ENCODE results near the gene COL15A1. TPM values are rescaled to one million over a fixed set of nuclear protein-coding genes. Genes with fewer than 3 reads are reported as not detected.

The COL15A1 gene
- total RNA-seq, 1 experiment from 2014 or later: 0.22 TPM

DNA sequence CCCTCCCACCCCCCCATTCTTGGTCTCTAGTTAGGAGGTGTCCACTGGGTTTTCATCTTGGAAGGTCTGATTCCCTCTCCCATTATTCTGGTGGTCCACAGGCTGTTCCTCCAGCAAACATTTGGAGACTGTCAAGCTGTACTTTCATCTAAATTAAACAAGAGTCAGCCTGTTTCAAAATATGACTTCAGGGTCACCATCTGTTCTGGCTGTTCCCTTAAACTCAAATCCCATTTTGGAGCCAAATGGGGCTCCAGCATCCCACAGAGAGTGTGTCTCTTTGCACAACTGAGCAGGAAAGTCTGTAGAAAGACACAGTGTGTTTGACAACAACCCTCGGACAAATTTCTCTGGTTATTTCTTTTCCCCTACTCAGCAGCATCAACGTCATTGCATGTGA lies 20.5 kb downstream of the COL15A1 start:
- no peaks in the 10 kb centered on the region; the same call in 1 of the 2 replicates for H3K27me3 Mint-ChIP-seq (ENCODE audit: low read depth)
- no peak for ATAC-seq
- DNase-seq (ENCODE audit: low spot score): no peak
- no peaks in the 10 kb centered on the region for H3K36me3 Mint-ChIP-seq
- TF ChIP-seq OVOL2 (CRISPR knock-in tag; IDR thresholded peaks at IDR 0.05; ENCODE audit: borderline replicate concordance) (no peak), STAT6 (CRISPR knock-in tag; conservative IDR thresholded peaks at IDR 0.05; ENCODE audit: low read depth) (no peak), SMAD3 (CRISPR knock-in tag; IDR thresholded peaks at IDR 0.05; ENCODE audit: borderline replicate concordance) (no peak)
- no peak overlapping the region for H3K27ac Mint-ChIP-seq
- ChIA-PET CTCF (interaction anchor here (0.6 to 3.0 kb wide), 4 partner anchors 9 to 176 kb away, joined by 3 to 16 read pairs (median 3); no protein-coding TSS in a partner anchor), POLR2A (no interaction called here)
- H3K4me3 Mint-ChIP-seq: no peak overlapping the region
- no peaks in the 10 kb centered on the region; the same call in 1 of the 2 replicates for H3K9me3 Mint-ChIP-seq
- H3K4me1 Mint-ChIP-seq: peaks cover 30% of the 10 kb centered on the region

- H3K9me3 Mint-ChIP-seq: no peaks in the 10 kb centered on the region; the same call in 1 of the 2 replicates
- no peaks in the 10 kb centered on the region for H3K36me3 Mint-ChIP-seq
- H3K4me3 Mint-ChIP-seq: no peak overlapping the region
- H3K27me3 Mint-ChIP-seq (ENCODE audit: low read depth): no peaks in the 10 kb centered on the region; the same call in 1 of the 2 replicates
- no peak overlapping the region for H3K27ac Mint-ChIP-seq
- ChIA-PET CTCF (interaction anchor here (0.6 to 3.0 kb wide), 4 partner anchors 10 to 176 kb away, joined by 3 to 16 read pairs (median 3); no protein-coding TSS in a partner anchor), POLR2A (no interaction called here)
- peaks cover 37% of the 10 kb centered on the region for H3K4me1 Mint-ChIP-seq
- no peak for ATAC-seq
- no peak for DNase-seq (ENCODE audit: low spot score)
- TF ChIP-seq FOXK1 (CRISPR knock-in tag; IDR thresholded peaks at IDR 0.05) (no peak), FOXJ3 (CRISPR knock-in tag; IDR thresholded peaks at IDR 0.05; ENCODE audit: borderline replicate concordance) (no peak), ZNF317 (CRISPR knock-in tag; IDR thresholded peaks at IDR 0.05; ENCODE audit: borderline replicate concordance, low read depth) (no peak), JUN (CRISPR knock-in tag; IDR thresholded peaks at IDR 0.05) (no peak), AR (CRISPR knock-in tag; IDR thresholded peaks at IDR 0.05) (no peak), ZNF232 (CRISPR knock-in tag; IDR thresholded peaks at IDR 0.05) (no peak), IRF2 (CRISPR knock-in tag; IDR thresholded peaks at IDR 0.05; ENCODE audit: borderline replicate concordance, low read depth) (no peak), NFATC4 (CRISPR knock-in tag; IDR thresholded peaks at IDR 0.05) (no peak), STAT6 (CRISPR knock-in tag; conservative IDR thresholded peaks at IDR 0.05; ENCODE audit: low read depth) (no peak), SP1 (CRISPR knock-in tag; conservative IDR thresholded peaks at IDR 0.05) (no peak)
- TF ChIP-seq, protein P1, sequence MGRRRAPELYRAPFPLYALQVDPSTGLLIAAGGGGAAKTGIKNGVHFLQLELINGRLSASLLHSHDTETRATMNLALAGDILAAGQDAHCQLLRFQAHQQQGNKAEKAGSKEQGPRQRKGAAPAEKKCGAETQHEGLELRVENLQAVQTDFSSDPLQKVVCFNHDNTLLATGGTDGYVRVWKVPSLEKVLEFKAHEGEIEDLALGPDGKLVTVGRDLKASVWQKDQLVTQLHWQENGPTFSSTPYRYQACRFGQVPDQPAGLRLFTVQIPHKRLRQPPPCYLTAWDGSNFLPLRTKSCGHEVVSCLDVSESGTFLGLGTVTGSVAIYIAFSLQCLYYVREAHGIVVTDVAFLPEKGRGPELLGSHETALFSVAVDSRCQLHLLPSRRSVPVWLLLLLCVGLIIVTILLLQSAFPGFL (CRISPR knock-in tag; IDR thresholded peaks at IDR 0.05; ENCODE audit: borderline replicate concordance): no peak
- TF ChIP-seq, protein P2, sequence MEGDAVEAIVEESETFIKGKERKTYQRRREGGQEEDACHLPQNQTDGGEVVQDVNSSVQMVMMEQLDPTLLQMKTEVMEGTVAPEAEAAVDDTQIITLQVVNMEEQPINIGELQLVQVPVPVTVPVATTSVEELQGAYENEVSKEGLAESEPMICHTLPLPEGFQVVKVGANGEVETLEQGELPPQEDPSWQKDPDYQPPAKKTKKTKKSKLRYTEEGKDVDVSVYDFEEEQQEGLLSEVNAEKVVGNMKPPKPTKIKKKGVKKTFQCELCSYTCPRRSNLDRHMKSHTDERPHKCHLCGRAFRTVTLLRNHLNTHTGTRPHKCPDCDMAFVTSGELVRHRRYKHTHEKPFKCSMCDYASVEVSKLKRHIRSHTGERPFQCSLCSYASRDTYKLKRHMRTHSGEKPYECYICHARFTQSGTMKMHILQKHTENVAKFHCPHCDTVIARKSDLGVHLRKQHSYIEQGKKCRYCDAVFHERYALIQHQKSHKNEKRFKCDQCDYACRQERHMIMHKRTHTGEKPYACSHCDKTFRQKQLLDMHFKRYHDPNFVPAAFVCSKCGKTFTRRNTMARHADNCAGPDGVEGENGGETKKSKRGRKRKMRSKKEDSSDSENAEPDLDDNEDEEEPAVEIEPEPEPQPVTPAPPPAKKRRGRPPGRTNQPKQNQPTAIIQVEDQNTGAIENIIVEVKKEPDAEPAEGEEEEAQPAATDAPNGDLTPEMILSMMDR (IDR thresholded peaks at IDR 0.05): no peak
- TF ChIP-seq, protein P3, sequence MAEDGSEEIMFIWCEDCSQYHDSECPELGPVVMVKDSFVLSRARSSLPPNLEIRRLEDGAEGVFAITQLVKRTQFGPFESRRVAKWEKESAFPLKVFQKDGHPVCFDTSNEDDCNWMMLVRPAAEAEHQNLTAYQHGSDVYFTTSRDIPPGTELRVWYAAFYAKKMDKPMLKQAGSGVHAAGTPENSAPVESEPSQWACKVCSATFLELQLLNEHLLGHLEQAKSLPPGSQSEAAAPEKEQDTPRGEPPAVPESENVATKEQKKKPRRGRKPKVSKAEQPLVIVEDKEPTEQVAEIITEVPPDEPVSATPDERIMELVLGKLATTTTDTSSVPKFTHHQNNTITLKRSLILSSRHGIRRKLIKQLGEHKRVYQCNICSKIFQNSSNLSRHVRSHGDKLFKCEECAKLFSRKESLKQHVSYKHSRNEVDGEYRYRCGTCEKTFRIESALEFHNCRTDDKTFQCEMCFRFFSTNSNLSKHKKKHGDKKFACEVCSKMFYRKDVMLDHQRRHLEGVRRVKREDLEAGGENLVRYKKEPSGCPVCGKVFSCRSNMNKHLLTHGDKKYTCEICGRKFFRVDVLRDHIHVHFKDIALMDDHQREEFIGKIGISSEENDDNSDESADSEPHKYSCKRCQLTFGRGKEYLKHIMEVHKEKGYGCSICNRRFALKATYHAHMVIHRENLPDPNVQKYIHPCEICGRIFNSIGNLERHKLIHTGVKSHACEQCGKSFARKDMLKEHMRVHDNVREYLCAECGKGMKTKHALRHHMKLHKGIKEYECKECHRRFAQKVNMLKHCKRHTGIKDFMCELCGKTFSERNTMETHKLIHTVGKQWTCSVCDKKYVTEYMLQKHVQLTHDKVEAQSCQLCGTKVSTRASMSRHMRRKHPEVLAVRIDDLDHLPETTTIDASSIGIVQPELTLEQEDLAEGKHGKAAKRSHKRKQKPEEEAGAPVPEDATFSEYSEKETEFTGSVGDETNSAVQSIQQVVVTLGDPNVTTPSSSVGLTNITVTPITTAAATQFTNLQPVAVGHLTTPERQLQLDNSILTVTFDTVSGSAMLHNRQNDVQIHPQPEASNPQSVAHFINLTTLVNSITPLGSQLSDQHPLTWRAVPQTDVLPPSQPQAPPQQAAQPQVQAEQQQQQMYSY (CRISPR knock-in tag; IDR thresholded peaks at IDR 0.05): no peak
- TF ChIP-seq, protein P4, sequence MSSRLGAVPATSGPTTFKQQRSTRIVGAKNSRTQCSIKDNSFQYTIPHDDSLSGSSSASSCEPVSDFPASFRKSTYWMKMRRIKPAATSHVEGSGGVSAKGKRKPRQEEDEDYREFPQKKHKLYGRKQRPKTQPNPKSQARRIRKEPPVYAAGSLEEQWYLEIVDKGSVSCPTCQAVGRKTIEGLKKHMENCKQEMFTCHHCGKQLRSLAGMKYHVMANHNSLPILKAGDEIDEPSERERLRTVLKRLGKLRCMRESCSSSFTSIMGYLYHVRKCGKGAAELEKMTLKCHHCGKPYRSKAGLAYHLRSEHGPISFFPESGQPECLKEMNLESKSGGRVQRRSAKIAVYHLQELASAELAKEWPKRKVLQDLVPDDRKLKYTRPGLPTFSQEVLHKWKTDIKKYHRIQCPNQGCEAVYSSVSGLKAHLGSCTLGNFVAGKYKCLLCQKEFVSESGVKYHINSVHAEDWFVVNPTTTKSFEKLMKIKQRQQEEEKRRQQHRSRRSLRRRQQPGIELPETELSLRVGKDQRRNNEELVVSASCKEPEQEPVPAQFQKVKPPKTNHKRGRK (CRISPR knock-in tag; IDR thresholded peaks at IDR 0.05; ENCODE audit: borderline replicate concordance): no peak
These were observed 21.2 kb downstream of the COL15A1 start for GRCh38 chr9:98964911-98965336.

Measured in WTC11 (cell line).